GM21723 (cell line): ENCODE measurements around the gene TPST1.
"Not testable (repeated sequence)": the region's sequence is repeated elsewhere in the genome, so short reads cannot be mapped to it uniquely, and the experiment has no call there.

Experiments used
- ATAC-seq: cut with Tn5 transposase; IDR thresholded peaks from one replicate; pipeline ENCODE4 v1.9.1; 2021; ENCODE audit warnings: mild to moderate bottlenecking, moderate library complexity; ENCODE audit not compliant: unreplicated experiment

Gene TPST1

DNA sequence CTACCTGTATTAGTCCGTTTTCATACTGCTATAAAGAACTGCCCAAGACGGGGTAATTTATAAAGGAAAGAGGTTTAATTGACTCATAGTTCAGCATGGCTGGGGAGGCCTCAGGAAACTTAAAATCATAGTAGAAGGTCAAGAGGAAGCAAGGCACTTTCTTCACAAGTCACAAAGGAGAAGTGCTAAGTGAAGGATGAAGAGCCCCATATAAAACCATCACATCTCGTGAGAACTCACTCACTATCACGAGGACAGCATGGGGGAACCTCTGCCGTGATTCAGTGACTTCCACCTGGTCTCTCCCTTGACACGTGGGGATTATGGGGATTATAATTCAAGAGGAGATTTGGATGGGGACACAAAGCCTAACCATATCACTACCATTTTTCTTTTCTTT is 119.9 kb downstream of the TPST1 start:
- ATAC-seq = not testable (repeated sequence)

DNA sequence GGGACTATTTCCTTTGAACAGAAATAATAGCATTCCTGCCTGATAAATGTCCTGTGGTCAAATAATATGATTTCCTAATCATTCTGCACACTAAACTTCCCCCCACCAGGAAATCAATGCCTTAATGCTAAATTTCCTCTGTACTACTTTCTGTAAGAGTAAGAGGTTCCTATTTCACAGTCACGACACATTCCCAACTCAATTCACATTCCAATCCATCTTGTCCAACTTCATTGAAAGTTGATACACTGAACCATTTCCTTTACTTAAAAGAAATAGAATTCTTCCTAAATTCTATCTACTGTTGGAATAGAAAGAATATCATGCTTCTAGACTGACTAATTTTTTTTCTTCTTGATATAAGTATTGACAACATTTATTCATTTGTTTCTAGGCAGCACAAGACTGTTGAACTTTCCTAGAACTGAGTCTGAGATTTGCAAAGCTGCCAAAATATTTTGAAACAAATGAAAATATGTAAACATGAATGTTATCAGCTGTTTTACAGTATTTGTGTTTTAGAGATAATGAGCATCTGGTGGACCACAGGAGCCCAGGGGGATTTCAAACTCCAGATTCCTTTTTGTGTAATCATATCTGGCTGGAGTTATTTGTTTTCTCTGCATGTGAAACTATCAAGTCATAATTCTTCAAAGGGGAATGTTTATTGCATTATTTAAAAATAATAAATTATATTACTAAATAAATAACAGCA is 121.5 kb downstream of the TPST1 start:
- ATAC-seq = no peak

DNA sequence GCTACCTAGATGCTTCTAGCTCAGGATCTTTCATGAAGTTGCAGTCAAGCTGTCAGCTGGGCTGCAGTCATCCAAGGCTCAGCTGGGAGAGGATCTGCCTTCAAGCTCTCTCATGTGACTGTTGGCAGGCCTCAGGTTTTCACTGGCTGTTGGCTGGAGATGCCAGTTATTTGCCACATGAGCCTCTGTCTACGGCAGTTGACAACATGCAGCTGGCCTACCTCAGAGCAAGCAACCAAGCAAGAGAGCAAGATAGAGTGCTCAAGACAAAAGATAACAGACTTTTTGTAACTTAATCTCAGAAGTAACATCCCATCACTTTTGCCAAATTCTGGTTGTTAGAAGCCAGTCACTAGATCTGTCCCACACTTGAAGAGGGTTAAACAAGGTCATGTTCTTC is 125.8 kb downstream of the TPST1 start:
- ATAC-seq = no peak

- no peak for ATAC-seq
Measured at GRCh38 chr7:66331883-66332282, 126.7 kb downstream of the TPST1 start.

- no peak for ATAC-seq
Measured at GRCh38 chr7:66333443-66333842, 128.3 kb downstream of the TPST1 start.

- no peak for ATAC-seq
Measured at GRCh38 chr7:66335318-66335717, 130.2 kb downstream of the TPST1 start.

DNA sequence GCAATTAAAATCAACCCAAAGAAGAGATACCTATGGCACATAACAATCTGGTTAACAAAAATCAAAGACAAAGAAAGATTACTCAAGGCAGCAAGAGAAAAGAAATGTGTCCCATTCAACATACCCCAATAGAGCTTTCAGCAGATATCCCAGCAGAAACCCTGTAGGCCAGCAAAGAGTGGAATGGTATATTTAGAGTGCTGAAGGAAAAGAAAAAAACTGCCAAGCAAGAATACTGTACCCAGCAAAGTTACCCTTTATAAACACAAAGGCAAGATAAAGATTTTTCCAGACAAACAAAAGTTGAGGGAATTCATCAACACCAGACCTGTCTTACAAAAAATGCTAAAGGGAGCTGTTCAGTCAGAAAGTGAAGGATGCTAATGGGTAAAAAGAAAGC is 131.6 kb downstream of the TPST1 start:
- no peak for ATAC-seq

- no peak for ATAC-seq
Measured at GRCh38 chr7:66339141-66339540, 134.0 kb downstream of the TPST1 start.

- ATAC-seq = no peak
Measured at GRCh38 chr7:66344166-66344565, 139.0 kb downstream of the TPST1 start.

DNA sequence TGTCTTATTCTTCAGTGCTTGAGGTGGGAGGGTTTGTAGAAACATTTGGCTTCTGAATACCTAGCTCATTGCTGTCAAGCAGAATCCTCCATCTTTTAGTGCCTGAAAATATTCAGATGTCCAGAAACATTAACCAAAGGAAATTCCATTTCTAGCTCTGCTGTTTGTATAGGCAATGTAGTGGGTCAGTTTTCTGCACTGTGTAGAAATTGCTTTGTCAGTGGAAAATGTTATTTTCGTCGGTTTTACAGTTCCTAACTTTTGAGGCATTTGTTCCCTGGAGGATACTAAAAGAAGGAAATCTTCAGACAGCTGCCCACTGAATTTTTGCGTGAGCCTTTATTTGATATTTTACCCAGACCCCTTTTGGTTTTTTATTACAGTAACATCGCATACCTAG is 143.4 kb downstream of the TPST1 start:
- no peak for ATAC-seq

- ATAC-seq = no peak
Measured at GRCh38 chr7:66348959-66349358, 143.8 kb downstream of the TPST1 start.

DNA sequence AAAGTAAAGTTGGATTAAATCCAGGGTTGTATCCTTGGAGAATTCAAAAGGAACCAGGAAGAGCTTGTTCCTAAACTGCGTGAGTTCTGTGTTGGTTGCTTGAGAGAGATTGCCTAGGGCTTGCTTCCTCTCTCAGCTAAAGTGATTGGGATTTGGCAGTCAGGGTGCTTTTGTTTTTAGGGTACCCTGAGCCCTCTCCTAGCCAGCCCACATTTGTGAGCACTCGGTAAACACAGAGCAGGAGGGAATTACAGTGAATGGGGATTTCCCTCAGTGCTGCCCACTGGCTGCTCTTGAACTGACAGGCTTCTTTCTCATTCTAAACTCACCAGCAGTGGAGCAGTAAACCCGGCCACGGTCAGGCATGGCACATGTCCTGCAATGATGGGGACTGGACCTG is 146.9 kb downstream of the TPST1 start:
- ATAC-seq = no peak

DNA sequence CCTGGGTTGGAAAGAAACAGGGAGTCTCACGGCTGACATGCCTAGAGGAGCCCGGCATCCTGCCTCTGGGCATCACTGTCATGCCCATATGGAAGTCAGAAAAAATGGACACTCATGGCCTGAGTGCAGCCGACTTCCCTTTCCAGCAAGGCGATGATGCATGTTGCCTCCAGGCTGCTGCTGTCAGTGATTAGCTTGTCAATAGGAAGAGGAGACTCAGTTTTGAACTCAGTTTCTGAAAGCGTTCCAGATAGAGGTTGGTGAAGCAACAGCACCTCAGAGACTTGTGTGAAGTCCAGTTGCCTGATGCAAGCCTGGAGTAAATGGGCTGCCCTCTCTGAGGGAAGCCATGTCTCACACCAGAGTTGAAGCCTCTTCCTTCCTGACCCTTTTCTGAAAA is 148.4 kb downstream of the TPST1 start:
- no peak for ATAC-seq

DNA sequence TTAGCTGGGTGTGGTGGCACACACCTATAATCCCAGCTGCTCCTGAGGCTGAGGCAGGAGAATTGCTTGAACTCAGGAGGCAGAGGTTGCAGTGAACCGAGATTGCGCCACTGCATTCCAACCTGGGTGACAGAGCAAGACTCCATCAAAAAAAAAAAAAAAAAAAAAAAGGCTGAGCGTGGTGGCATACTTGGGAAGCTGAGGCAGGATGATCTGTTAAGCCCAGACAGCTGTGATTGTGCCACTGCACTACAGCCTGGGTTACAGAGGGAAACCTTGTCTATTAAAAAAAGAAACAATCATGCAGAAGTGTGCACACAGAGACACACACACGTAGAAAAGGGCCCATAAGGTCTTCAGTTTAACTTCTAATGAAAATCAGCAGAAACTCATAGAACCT is 150.6 kb downstream of the TPST1 start:
- no peak for ATAC-seq

DNA sequence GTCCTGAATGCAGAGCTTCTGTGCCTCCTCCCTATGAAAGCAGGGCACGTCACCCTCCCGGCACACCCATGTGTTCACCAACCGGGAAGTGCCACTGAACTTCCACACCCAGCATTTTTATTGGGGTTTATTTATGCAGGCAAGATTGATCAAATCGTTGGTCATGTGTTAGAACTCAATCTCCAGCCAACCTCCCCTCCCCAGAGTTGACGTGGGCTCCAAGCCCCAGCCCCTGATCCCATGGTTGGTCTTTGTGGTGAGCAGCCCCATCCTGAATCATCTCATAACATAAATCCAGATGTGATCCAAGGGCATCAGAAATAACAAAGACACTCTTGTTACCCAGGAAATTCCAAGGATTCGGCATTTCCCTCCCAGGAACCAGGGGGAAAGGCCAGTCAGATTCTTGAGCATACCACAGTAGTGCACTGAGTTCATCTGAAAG is 151.2 kb downstream of the TPST1 start:
- no peak for ATAC-seq

DNA sequence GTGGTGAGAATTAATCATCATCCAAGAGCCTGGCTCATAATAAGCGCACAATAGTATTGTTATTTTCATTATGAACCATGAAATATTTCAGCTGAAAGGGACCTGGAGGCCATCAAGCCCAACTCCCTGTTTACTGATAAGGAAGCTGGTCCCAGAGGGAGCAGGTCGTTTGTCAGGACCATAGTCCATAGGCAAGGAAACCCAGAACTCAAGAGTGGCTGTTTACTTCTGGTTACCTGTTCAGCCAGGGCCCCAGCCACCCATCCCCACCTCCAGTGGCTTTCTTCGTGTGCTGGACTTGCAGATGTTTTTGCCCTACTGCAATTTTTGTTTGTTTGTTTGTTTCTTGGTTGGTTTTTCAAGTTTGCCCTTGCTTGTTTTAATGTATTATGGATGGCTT is 152.0 kb downstream of the TPST1 start:
- no peak for ATAC-seq

DNA sequence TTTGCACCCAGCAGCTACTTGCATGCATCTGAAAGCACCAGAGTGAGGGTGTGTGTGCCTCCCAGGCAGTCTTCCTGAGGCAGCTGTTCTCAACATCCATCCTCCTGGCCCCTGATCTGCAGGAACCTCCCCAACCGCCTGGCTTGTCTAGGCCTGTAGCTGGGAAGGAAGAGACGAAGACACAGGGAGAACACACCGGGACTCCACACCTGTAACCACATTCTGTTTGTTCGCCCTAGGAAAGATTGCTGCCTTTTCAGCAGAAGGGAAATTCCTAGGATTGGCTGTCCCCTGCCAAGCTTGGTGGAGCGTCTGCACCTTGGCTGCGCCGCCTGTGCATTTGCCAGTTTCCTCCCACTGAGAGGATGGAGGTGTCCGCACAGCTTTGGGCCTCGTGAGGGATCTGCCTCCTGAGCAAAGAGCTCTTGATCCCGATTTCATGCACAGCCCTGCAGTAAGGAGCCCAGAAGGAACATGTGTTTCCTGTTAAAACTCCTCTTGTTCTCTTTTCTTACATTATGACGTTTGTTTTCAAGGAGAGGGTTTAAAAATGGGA is 154.6 kb downstream of the TPST1 start:
- no peak for ATAC-seq

GRCh38 chr7:66362136-66362535 is 157.0 kb downstream of the TPST1 start:
- no peak for ATAC-seq

DNA sequence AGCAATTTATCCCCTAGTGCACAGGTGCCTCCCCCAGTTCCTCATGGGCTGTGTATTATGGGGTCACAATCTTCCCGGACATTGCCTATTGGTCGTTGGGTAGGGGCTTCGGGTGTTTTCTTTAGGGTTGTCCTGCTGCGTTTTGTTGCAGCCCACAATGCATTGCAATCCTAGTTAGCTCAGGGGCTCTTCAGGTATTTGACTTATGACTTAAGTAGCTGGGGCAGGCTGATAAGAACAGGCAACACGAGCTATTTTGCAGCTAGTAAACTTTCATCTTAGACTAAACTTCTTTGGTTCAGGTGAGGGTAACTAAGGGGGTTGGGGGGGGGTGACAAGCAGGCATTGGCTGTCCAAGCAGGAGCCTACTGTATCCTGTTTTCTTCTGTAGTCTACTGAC is 158.5 kb downstream of the TPST1 start:
- no peak for ATAC-seq

DNA sequence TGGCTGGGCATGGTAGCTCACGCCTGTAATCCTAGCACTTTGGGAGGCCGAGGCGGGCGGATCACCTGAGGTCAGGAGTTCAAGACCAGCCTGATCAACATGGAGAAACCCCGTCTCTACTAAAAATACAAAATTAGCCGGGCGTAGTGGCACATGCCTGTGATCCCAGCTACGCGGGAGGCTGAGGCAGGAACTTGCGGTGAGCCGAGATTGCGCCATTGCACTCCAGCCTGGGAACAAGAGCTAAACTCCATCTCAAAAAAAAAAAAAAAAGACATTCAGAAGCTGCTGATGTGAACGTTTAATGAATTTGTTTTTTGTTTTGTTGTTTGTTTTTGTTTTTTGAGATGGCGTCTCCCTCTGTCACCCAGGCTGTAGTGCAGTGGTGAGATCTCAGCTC is 159.9 kb downstream of the TPST1 start:
- not testable (repeated sequence) for ATAC-seq

DNA sequence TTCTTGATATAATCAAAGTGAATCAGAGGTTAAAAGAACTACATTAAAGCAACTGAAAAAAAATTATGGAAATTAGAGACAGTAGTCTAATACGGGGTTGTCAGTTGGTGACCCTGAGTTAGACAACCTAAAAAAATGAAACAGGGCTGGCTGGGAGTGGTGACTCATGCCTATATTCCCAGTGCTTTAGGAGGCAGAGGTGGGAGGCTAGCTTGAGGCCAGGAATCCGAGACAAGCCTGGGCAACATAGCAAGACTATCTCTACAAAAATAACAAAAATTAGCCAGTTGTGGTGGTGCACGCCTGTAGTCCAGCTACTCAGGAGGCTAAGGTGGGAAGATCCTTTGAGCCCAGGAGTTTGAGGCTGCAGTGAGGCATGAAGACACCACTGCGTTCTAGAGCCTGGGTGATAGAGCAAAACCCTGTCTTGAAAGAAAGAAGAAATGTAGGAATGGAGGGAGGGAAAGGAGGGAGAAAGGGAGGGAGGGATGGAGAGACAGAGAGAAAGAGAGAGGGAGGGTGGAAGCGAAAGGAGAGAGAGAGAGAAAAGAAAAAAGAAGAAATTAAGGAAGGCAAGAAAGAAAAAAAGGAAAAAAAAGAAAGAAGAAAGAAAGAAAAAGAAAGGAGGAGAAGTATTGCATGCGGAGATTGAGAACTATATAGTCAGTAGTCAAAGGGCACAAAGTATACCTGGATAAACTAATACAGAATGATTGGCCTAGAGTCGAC is 166.1 kb downstream of the TPST1 start:
- no peak for ATAC-seq

- not testable (repeated sequence) for ATAC-seq
Measured at GRCh38 chr7:66374141-66374840, 169.2 kb downstream of the TPST1 start.
